SK-N-SH (cell line): ENCODE data around the gene TERC.

ENCODE experiments used
- EP300 ChIP-seq, 2 experiments: IDR thresholded peaks; 2 replicates each; pipeline versions ENCODE4 v1.4.0 to v1.6.1; 2012; ENCODE audit warnings: borderline replicate concordance in 1 of 2, low read depth in 1 of 2, low read length in 1 of 2
- EZH2phosphoT487 ChIP-seq: fragments of 200-600 bp; sonication (generic); IDR thresholded peaks from 2 replicates; pipeline ENCODE4 v1.6.1; 2017; ENCODE audit warnings: low read depth, mixed run types, mild to moderate bottlenecking, antibody characterized with exemption, moderate library complexity, borderline replicate concordance
- GATA2 ChIP-seq: sonication (generic); formaldehyde crosslinking; IDR thresholded peaks from 2 replicates; pipeline ENCODE4 v1.5.0; 2020; ENCODE audit warnings: mild to moderate bottlenecking, missing genetic modification reagents
- MEF2A ChIP-seq: IDR thresholded peaks from 2 replicates; pipeline ENCODE4 v1.4.0; 2012; ENCODE audit warnings: low read depth, borderline replicate concordance
- NFIC ChIP-seq: IDR thresholded peaks from 2 replicates; pipeline ENCODE4 v1.4.0; 2012; ENCODE audit warnings: borderline replicate concordance
- NRF1 ChIP-seq: IDR thresholded peaks from 2 replicates; pipeline ENCODE4 v1.6.1; 2012; ENCODE audit warnings: low read depth, mild to moderate bottlenecking, low read length
- POLR2AphosphoS5 ChIP-seq: IDR thresholded peaks from 2 replicates; pipeline ENCODE4 v1.6.1; 2012; ENCODE audit warnings: low read depth, low read length
- RFX5 ChIP-seq: IDR thresholded peaks from 2 replicates; pipeline ENCODE4 v1.6.1; 2012; ENCODE audit warnings: mild to moderate bottlenecking, improper control_type of control experiment, low read length
- TAF1 ChIP-seq: IDR thresholded peaks from 2 replicates; pipeline ENCODE4 v1.6.1; 2012; ENCODE audit warnings: low read depth, mild to moderate bottlenecking, low read length, moderate library complexity, borderline replicate concordance
- YY1 ChIP-seq: IDR thresholded peaks from 2 replicates; pipeline ENCODE4 v1.4.0; 2012; ENCODE audit warnings: low read depth, mild to moderate bottlenecking
- TF ChIP-seq, protein P1 (sequence below): fragments of 200-600 bp; sonication (generic); IDR thresholded peaks from 2 replicates; pipeline ENCODE4 v1.6.1; 2017; ENCODE audit warnings: antibody characterized with exemption, mild to moderate bottlenecking, moderate library complexity
- TF ChIP-seq, protein P2 (sequence below): IDR thresholded peaks from 2 replicates; pipeline ENCODE4 v1.4.0; 2012; ENCODE audit warnings: low read depth

DNA sequence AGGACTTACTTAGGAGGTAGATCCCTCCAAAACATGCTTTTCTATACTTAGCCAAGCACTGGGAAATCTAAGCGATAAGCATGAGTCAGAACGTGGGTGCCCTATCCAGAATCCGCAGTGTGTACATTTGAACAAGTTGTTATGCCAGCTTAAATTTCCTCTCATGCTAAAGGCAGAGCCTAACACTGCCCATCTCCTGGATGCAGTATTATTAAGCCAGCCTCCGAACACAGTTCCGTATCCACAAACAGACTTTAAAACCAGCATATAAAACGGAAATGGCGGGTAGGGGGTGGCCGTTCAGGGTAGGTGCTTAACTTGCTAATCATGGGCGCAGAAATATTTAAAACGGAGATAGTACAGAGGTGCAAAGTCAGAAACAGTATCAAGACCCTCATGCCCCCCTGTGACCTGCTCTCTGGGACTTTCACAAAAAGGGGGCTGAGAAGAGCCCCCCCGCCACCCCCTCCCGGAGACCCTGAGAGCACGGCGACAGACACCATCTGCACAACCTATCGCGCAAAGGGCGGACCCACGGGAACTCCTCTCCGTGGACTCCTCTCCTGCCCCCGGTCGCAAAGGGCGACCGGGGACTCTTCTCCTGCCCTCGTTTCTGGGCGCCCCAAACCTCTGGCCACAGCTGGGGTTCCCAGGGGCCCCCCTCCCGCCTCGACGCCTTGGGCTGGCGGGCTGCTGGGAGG lies 46.9 kb upstream of the TERC start:
- TF ChIP-seq, protein P1, sequence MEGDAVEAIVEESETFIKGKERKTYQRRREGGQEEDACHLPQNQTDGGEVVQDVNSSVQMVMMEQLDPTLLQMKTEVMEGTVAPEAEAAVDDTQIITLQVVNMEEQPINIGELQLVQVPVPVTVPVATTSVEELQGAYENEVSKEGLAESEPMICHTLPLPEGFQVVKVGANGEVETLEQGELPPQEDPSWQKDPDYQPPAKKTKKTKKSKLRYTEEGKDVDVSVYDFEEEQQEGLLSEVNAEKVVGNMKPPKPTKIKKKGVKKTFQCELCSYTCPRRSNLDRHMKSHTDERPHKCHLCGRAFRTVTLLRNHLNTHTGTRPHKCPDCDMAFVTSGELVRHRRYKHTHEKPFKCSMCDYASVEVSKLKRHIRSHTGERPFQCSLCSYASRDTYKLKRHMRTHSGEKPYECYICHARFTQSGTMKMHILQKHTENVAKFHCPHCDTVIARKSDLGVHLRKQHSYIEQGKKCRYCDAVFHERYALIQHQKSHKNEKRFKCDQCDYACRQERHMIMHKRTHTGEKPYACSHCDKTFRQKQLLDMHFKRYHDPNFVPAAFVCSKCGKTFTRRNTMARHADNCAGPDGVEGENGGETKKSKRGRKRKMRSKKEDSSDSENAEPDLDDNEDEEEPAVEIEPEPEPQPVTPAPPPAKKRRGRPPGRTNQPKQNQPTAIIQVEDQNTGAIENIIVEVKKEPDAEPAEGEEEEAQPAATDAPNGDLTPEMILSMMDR, result no peak
- TF ChIP-seq RFX5 (no peak), EZH2phosphoT487 (no peak), NFIC (no peak), POLR2AphosphoS5 (0 out of 2 replicates have a peak, but pooled peaks have one; percentile 12), NRF1 (no peak), YY1 (0 out of 2 replicates have a peak, but pooled peaks have one; percentile 16), TAF1 (no peak), MEF2A (no peak), GATA2 (no peak; the same call in 1 of the 2 replicates), EP300 (IDR thresholded peaks at IDR 0.05; ENCODE audit: borderline replicate concordance in 1 of 2, low read depth in 1 of 2, low read length in 1 of 2) (no peak)
- TF ChIP-seq, protein P2, sequence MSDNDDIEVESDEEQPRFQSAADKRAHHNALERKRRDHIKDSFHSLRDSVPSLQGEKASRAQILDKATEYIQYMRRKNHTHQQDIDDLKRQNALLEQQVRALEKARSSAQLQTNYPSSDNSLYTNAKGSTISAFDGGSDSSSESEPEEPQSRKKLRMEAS, result 0 out of 2 replicates have a peak, but pooled peaks have one; percentile 12
